CD4-positive, alpha-beta memory T cell (primary cell): ENCODE measurements around the gene TRIM47. TPM values are rescaled to one million over a fixed set of nuclear protein-coding genes. Genes with fewer than 3 reads are reported as not detected.
"Not testable (repeated sequence)": the region's sequence is repeated elsewhere in the genome, so short reads cannot be mapped to it uniquely, and the experiment has no call there.

ENCODE experiments used
- CTCF ChIA-PET: fragments of 350-600 bp; sonication (Branson Sonifier 250); formaldehyde crosslinking; loops from one replicate; lab custom pipeline; 2021; ENCODE audit warnings: inconsistent platforms; ENCODE audit not compliant: partially characterized antibody; lab: Charles Lee
- POLR2A ChIA-PET: fragments of 350-600 bp; sonication (Branson Sonifier 250); formaldehyde crosslinking; loops from one replicate; lab custom pipeline; 2021; ENCODE audit not compliant: partially characterized antibody; lab: Charles Lee
- DNase-seq, 5 donors: peaks; one replicate each; pipeline versions ENCODE4 v3.0.0 to v3.0.0-alpha.2; 2020 to 2022; ENCODE audit warnings: mixed read lengths in 1 of 5
- H3K27ac ChIP-seq: one replicate; pipeline ENCODE4 v1.7.0; 2013; ENCODE audit warnings: low read depth, low read length
- H3K27me3 ChIP-seq: 2 replicates; pipeline ENCODE4 v1.7.0; 2013; ENCODE audit warnings: mild to moderate bottlenecking, low read length, moderate library complexity; ENCODE audit not compliant: insufficient read depth
- H3K36me3 ChIP-seq: 2 replicates; pipeline ENCODE4 v1.7.0; 2013; ENCODE audit warnings: mild to moderate bottlenecking, low read length, moderate library complexity; ENCODE audit not compliant: insufficient read depth
- H3K4me1 ChIP-seq: 2 replicates; pipeline ENCODE4 v1.7.0; 2013; ENCODE audit warnings: mild to moderate bottlenecking, low read length, moderate library complexity; ENCODE audit not compliant: insufficient read depth
- H3K4me3 ChIP-seq, 2 donors: one replicate each; pipeline ENCODE4 v1.7.0; 2013; ENCODE audit warnings: low read length in 2 of 2, mild to moderate bottlenecking in 1 of 2
- H3K9me3 ChIP-seq, 2 donors: one replicate each; pipeline ENCODE4 v1.7.0; 2013; ENCODE audit warnings: low read length in 2 of 2, control low read depth in 1 of 2; ENCODE audit not compliant: control insufficient read depth in 1 of 2
- H3K27ac Mint-ChIP-seq, 7 donors: one replicate each; pipeline ENCODE4 v1.8.0; 2020 to 2021; ENCODE audit warnings: mixed read lengths in 7 of 7, mild to moderate bottlenecking in 6 of 7, inconsistent platforms in 3 of 7, moderate library complexity in 3 of 7
- H3K27me3 Mint-ChIP-seq, 2 donors: one replicate each; pipeline ENCODE4 v1.8.0; 2020 to 2021; ENCODE audit warnings: mixed read lengths in 2 of 2
- H3K36me3 Mint-ChIP-seq, 2 donors: one replicate each; pipeline ENCODE4 v1.8.0; 2020 to 2021; ENCODE audit warnings: mixed read lengths in 2 of 2, inconsistent platforms in 1 of 2, mild to moderate bottlenecking in 1 of 2
- H3K4me1 Mint-ChIP-seq, 4 donors: one replicate each; pipeline ENCODE4 v1.8.0; 2020 to 2021; ENCODE audit warnings: mixed read lengths in 4 of 4, mild to moderate bottlenecking in 1 of 4
- H3K4me3 Mint-ChIP-seq, 8 donors: one replicate each; pipeline ENCODE4 v1.8.0; 2020 to 2021; ENCODE audit warnings: mixed read lengths in 8 of 8, mild to moderate bottlenecking in 7 of 8, moderate library complexity in 6 of 8, inconsistent platforms in 3 of 8
- H3K9me3 Mint-ChIP-seq, 8 donors: one replicate each; pipeline ENCODE4 v1.8.0; 2020 to 2021; ENCODE audit warnings: mixed read lengths in 8 of 8, mild to moderate bottlenecking in 5 of 8, inconsistent platforms in 3 of 8, moderate library complexity in 1 of 8
- intact Hi-C: fragments of 100-400 bp; cut with micrococcal nuclease; formaldehyde crosslinking; loops from one replicate; pipeline ENCODE4 v1.15.1; 2023
- polyA plus RNA-seq, 2 donors: library from polyadenylated mRNA; unstranded; fragments of 300-500 nt; fragmentation: Illumina TruSeq; gene quantifications; one replicate each; pipeline ENCODE4 v1.2.3, GENCODE V29; 2021
- total RNA-seq, 2 experiments: library from RNA; stranded (reverse); gene quantifications; one replicate each; pipeline ENCODE4 v1.2.3, GENCODE V29; 2021

The TRIM47 gene
- total and polyA plus RNA-seq, 4 experiments from 2014 or later: 11.2 to 26.8 (median 20.0) TPM

DNA sequence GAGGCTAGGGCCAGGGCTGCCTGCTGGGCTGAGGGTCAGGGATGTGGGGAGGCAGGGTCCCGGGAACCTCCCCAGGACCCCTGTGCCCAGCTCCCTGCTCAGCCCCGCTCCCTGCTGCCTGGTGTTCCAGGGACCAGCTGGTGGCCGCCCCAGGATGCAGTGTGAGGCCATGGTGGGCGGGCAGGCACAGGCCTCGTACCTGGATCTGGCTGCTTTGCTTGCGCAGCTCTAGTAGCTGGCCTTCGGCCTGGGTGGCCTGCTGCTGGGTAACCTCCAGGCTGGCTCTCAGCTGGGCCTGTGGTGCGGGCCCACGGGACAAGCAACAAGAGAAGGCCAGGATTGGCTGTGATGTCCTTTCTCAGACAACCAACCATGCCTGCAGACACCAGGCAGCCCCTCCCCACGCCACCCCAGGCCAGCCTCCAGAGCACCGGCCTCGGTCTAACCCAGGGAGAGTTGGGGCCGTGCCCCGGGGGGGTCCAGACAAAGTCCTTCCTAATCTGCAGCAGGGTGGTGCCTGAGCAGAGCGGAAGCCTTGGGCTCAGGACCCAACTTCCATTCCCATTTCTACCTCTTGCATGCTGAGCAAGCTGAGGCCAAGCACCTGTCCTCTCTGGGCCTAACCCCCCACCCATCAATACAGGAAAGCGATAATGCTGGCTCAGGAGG is 14.3 kb upstream of the TRIM47 start:
- no peak overlapping the region for H3K27ac Mint-ChIP-seq
- ChIA-PET POLR2A (interaction anchor here (1.1 to 18.1 kb wide), 3 partner anchors 15 to 116 kb away, joined by 5 to 337 read pairs (median 123); partner anchors contain the start of genes TRIM47 and WBP2), CTCF (interaction anchor here (1.5 to 7.1 kb wide), 2 partner anchors 15 to 32 kb away, joined by 8 to 96 read pairs; partner anchors contain the start of gene TRIM47)

GRCh38 chr17:75891605-75892555 is 13.5 kb upstream of the TRIM47 start:
- Mint-ChIP-seq H3K4me1 (peaks cover 17 to 22% (median 20%) of the 10 kb centered on the region in 4 donors), H3K27me3 (no peaks in the 10 kb centered on the region), H3K27ac (peak overlapping the region in 2 of 7 donors; percentile 43 to 68), H3K4me3 (no peak overlapping the region), H3K9me3 (no peaks in the 10 kb centered on the region), H3K36me3 (peaks cover 5 to 16% of the 10 kb centered on the region in 2 donors)
- Histone ChIP-seq H3K27ac (no peak overlapping the region), H3K4me1 (peaks cover 20% of the 10 kb centered on the region), H3K4me3 (no peak overlapping the region), H3K27me3 (no peaks in the 10 kb centered on the region), H3K36me3 (peaks cover 9% of the 10 kb centered on the region), H3K9me3 (no peaks in the 10 kb centered on the region)
- CTCF ChIA-PET: interaction anchor here (1.5 to 7.1 kb wide), 2 partner anchors 8 to 14 kb away, joined by 4 to 96 read pairs; partner anchors contain the start of gene TRIM47
- intact Hi-C loops: no loop called here
- POLR2A ChIA-PET: interaction anchor here (0.7 to 18.1 kb wide), 4 partner anchors 15 to 56 kb away, joined by 3 to 337 read pairs (median 64); partner anchors contain the start of genes TRIM47 and WBP2
- no peak for DNase-seq

More for the DNA sequence above, 14.3 kb upstream of the TRIM47 start:
- Mint-ChIP-seq H3K9me3 (no peaks in the 10 kb centered on the region), H3K4me1 (peaks cover 21 to 27% (median 24%) of the 10 kb centered on the region in 4 donors), H3K4me3 (peak overlapping the region in 1 of 8 donors; percentile 30), H3K27me3 (no peaks in the 10 kb centered on the region), H3K36me3 (peaks cover 5 to 18% of the 10 kb centered on the region in 2 donors)
- DNase-seq: no peak
- Histone ChIP-seq H3K27me3 (no peaks in the 10 kb centered on the region), H3K27ac (no peak overlapping the region), H3K4me3 (no peak overlapping the region), H3K9me3 (no peaks in the 10 kb centered on the region), H3K4me1 (peaks cover 28% of the 10 kb centered on the region), H3K36me3 (peaks cover 9% of the 10 kb centered on the region)
- intact Hi-C loops: no loop called here

DNA sequence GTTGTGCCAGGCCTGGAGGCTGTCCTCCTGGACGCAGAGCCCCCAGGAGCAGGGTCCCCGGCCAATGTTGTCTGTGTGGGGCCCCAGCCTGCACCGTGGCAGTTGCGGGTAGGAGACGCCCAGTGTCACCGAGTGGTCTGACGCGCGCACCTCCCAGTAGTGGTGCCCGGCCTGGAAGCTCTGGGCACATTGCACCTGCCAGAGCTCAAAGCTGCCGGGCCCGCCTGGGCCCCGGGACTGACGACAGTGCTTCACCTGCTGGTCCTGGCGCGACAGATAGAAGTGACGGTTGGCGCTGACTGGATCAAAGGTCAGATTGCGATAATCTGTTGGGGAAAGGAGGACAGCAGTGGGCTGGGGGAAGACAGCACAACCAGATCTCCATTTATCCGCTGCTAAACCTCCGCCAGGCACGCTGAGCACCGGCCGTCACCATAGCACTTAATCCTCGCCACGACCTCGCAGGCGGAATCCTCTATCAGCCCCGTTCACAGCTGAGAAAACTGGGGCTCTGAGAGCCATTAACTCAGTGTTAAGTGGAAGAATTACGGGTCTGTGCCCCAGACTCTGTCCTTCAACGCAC is 12.7 kb upstream of the TRIM47 start:
- Mint-ChIP-seq H3K27ac (peak overlapping the region in 2 of 7 donors; percentile 43 to 68), H3K9me3 (no peaks in the 10 kb centered on the region), H3K4me3 (no peak overlapping the region), H3K36me3 (peaks cover 5 to 16% of the 10 kb centered on the region in 2 donors), H3K27me3 (no peaks in the 10 kb centered on the region), H3K4me1 (peaks cover 17 to 22% (median 20%) of the 10 kb centered on the region in 4 donors)
- no peaks in the 10 kb centered on the region for H3K27me3 ChIP-seq
- H3K36me3 ChIP-seq: peaks cover 9% of the 10 kb centered on the region
- H3K4me1 ChIP-seq: peaks cover 20% of the 10 kb centered on the region
- ChIA-PET POLR2A (interaction anchor here (1.4 to 18.1 kb wide), 2 partner anchors 14 to 36 kb away, joined by 4 to 337 read pairs; partner anchors contain the start of genes TRIM47 and WBP2), CTCF (interaction anchor here (1.3 to 7.1 kb wide), 4 partner anchors 9 to 36 kb away, joined by 3 to 96 read pairs (median 6); partner anchors contain the start of genes TRIM47 and WBP2)
- H3K27ac ChIP-seq: no peak overlapping the region
- no peaks in the 10 kb centered on the region for H3K9me3 ChIP-seq
- intact Hi-C loops: no loop called here
- H3K4me3 ChIP-seq: no peak overlapping the region
- DNase-seq: no peak

DNA sequence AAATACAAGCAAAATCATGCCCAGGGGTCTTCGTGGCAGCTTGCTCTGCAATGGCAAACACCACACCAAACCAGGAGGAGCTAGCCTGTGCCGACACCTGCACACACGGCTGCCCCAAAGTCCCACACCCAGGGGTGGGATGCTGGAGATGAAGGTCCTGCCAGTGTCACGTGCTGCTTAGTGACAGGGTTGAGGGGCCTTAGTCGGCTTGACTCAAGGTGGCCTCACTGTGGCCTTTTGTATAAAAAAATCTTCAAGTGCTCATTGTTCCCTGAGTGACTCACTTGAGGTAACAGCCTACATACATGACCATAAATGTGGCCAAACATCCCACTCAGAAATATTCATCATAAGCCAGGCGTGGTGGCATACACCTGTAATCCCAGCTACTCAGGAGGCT is 11.1 kb upstream of the TRIM47 start:
- Histone ChIP-seq H3K4me3 (no peak overlapping the region), H3K36me3 (peaks cover 9% of the 10 kb centered on the region), H3K4me1 (peaks cover 6% of the 10 kb centered on the region), H3K9me3 (no peaks in the 10 kb centered on the region), H3K27ac (no peak overlapping the region), H3K27me3 (no peaks in the 10 kb centered on the region)
- ChIA-PET CTCF (interaction anchor here (1.5 to 1.8 kb wide), 2 partner anchors 29 to 34 kb away, joined by 4 to 7 read pairs; partner anchors contain the start of gene WBP2), POLR2A (interaction anchor here (1.1 to 18.1 kb wide), 3 partner anchors 12 to 464 kb away, joined by 4 to 337 read pairs (median 5); partner anchors contain the start of genes MRPL38, PRPSAP1 and TRIM47)
- no peak overlapping the region for H3K27ac Mint-ChIP-seq
- DNase-seq: no peak
- H3K4me3 Mint-ChIP-seq: no peak overlapping the region
- no peaks in the 10 kb centered on the region for H3K9me3 Mint-ChIP-seq
- intact Hi-C loops: no loop called here
- peaks cover 6 to 8% (median 8%) of the 10 kb centered on the region in 4 donors for H3K4me1 Mint-ChIP-seq
- H3K27me3 Mint-ChIP-seq: no peaks in the 10 kb centered on the region
- H3K36me3 Mint-ChIP-seq: peaks cover 5 to 16% of the 10 kb centered on the region in 2 donors

DNA sequence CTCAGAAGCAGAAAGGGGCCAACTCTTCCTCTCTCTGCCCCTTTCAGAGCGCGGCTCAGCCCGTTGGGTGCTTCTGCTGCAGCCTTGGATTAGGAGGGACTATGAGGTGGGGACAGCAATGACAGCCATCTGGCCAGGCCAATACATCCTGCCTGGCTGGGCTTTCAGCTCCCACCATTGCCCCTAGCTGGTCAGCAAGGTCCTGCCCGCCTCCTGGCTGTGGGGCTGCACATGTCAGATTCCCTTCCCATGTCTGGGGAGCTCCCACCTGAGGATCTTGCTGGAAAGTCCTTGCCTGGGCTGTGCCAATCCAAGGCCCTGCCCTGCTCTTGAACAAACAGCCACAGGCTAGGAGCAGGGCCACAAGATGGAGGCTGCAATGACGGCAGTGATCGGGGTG is 10.1 kb upstream of the TRIM47 start:
- no peak overlapping the region for H3K4me3 ChIP-seq
- no peaks in the 10 kb centered on the region for H3K4me1 ChIP-seq
- POLR2A ChIA-PET: interaction anchor here (0.6 to 18.1 kb wide), 4 partner anchors 8 to 465 kb away, joined by 3 to 337 read pairs (median 4); partner anchors contain the start of genes PRPSAP1, TRIM47 and TRIM65
- Mint-ChIP-seq H3K27me3 (no peaks in the 10 kb centered on the region), H3K36me3 (peaks cover 5 to 13% of the 10 kb centered on the region in 2 donors), H3K4me3 (no peak overlapping the region), H3K4me1 (no peaks in the 10 kb centered on the region), H3K27ac (no peak overlapping the region), H3K9me3 (no peaks in the 10 kb centered on the region)
- peaks cover 9% of the 10 kb centered on the region for H3K36me3 ChIP-seq
- H3K27me3 ChIP-seq: no peaks in the 10 kb centered on the region
- H3K9me3 ChIP-seq: no peaks in the 10 kb centered on the region
- CTCF ChIA-PET: interaction anchor here (1.0 kb wide), 1 partner anchor 11 kb away, joined by 4 read pairs; no protein-coding TSS in a partner anchor
- intact Hi-C loops: no loop called here
- DNase-seq: no peak
- H3K27ac ChIP-seq: no peak overlapping the region

GRCh38 chr17:75885860-75886259 is 7.5 kb upstream of the TRIM47 start:
- Mint-ChIP-seq H3K36me3 (peaks cover 5 to 11% of the 10 kb centered on the region in 2 donors), H3K27ac (peak overlapping the region in 2 of 7 donors; percentile 41 to 46), H3K4me1 (peaks cover 3 to 15% (median 11%) of the 10 kb centered on the region in 4 donors)
- H3K9me3 Mint-ChIP-seq, H3K27ac ChIP-seq, H3K27me3 ChIP-seq, H3K27me3 Mint-ChIP-seq, H3K36me3 ChIP-seq, H3K4me3 Mint-ChIP-seq, intact Hi-C loops, H3K4me3 ChIP-seq, H3K9me3 ChIP-seq, DNase-seq: not testable (repeated sequence)
- POLR2A ChIA-PET: interaction anchor here (0.8 to 3.3 kb wide), 4 partner anchors 7 to 38 kb away, joined by 3 to 19 read pairs (median 6); partner anchors contain the start of genes TRIM47 and TRIM65
- CTCF ChIA-PET: interaction anchor here (1.5 kb wide), 1 partner anchor 25 kb away, joined by 3 read pairs; no protein-coding TSS in a partner anchor
- H3K4me1 ChIP-seq: peaks cover 15% of the 10 kb centered on the region
